Testis (tissue), 2 donors: ENCODE results near the gene CALHM1.

Experiments
- POLR2A ChIP-seq: fragments of 450-650 bp; IDR thresholded peaks from one replicate; pipeline ENCODE4 v1.6.1; 2017; ENCODE audit warnings: antibody characterized with exemption, mild to moderate bottlenecking, moderate library complexity
- TF ChIP-seq, protein P1 (sequence below), 3 experiments: fragments of 450-650 bp in 2 of 3; fragments of 200-600 bp in 1 of 3; sonication (generic) in 1 of 3; IDR thresholded peaks; one replicate each; pipeline ENCODE4 v1.5.1; 2016 to 2019; ENCODE audit warnings: antibody characterized with exemption in 3 of 3, mild to moderate bottlenecking in 2 of 3, moderate library complexity in 1 of 3

DNA sequence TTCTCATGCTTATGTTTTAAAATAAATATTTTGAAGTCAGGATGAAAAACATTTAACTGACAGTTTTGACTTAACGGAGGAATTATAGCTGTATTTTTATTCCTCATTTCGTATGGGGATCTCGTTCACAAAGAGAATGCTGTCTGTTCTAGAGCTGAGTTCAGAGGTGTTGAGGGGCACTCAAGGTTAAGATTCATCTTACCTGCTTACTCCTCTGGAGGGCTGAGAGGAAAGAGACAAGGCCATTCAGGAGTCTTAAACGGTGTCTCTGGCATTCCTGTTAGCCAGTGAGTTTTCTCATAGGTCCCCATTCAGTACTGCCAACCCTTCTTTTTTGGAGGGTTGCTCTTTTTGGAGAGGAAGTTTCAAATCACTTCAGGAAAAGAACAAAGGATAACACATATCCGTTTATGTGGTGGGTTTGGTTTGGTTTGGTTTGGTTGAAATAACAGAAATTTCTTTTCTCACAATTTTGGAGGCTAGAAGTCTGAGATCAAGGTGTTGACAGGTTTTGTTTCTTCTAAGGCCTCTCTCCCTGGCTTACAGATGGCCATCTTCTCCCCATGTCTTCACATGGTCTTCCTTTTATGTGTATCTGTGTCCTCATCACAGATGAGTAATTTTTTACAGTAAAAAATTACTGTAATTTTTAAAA, 29.6 kb downstream of the CALHM1 start:
- no peak for TF ChIP-seq POLR2A
- TF ChIP-seq, protein P1, sequence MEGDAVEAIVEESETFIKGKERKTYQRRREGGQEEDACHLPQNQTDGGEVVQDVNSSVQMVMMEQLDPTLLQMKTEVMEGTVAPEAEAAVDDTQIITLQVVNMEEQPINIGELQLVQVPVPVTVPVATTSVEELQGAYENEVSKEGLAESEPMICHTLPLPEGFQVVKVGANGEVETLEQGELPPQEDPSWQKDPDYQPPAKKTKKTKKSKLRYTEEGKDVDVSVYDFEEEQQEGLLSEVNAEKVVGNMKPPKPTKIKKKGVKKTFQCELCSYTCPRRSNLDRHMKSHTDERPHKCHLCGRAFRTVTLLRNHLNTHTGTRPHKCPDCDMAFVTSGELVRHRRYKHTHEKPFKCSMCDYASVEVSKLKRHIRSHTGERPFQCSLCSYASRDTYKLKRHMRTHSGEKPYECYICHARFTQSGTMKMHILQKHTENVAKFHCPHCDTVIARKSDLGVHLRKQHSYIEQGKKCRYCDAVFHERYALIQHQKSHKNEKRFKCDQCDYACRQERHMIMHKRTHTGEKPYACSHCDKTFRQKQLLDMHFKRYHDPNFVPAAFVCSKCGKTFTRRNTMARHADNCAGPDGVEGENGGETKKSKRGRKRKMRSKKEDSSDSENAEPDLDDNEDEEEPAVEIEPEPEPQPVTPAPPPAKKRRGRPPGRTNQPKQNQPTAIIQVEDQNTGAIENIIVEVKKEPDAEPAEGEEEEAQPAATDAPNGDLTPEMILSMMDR (IDR thresholded peaks at IDR 0.05), result no peak
